ENCODE results near the gene NFKBIE.

The NFKBIE gene

GRCh38 chr6:44227148-44227793 lies 38.1 kb downstream of the NFKBIE start:
- no peak for DNase-seq (ENCODE audit: low read depth in 2 of 2)

- no peak for DNase-seq (ENCODE audit: low read depth in 2 of 2)
Measured at GRCh38 chr6:44226368-44227147, 38.8 kb downstream of the NFKBIE start.

- DNase-seq (ENCODE audit: low read depth in 2 of 2), result no peak
Measured at GRCh38 chr6:44225579-44226325, 39.6 kb downstream of the NFKBIE start.

GRCh38 chr6:44224965-44225305 lies 40.4 kb downstream of the NFKBIE start:
- no peak for DNase-seq (ENCODE audit: low read depth in 2 of 2)

- DNase-seq (ENCODE audit: low read depth in 2 of 2), result no peak
Measured at GRCh38 chr6:44224029-44224964, 41.1 kb downstream of the NFKBIE start.

GRCh38 chr6:44223319-44224028 lies 41.9 kb downstream of the NFKBIE start, which contains the start of gene SLC29A1:
Gene SLC29A1 (plus strand): TSS chr6:44223595. CDS start chr6:44227314, 3,719 bp downstream.
- peak; percentile 69 to 80 for DNase-seq (ENCODE audit: low read depth in 2 of 2)

GRCh38 chr6:44222486-44223318 lies 42.6 kb downstream of the NFKBIE start:
- no peak for DNase-seq (ENCODE audit: low read depth in 2 of 2)

GRCh38 chr6:44221961-44222335 lies 43.4 kb downstream of the NFKBIE start:
- no peak for DNase-seq (ENCODE audit: low read depth in 2 of 2)

- DNase-seq (ENCODE audit: low read depth in 2 of 2), result peak; percentile 38 to 50
Measured at GRCh38 chr6:44221291-44221960, 43.9 kb downstream of the NFKBIE start.

- no peak for DNase-seq (ENCODE audit: low read depth in 2 of 2)
Measured at GRCh38 chr6:44220913-44221290, 44.4 kb downstream of the NFKBIE start.

- DNase-seq (ENCODE audit: low read depth in 2 of 2), result no peak
Measured at GRCh38 chr6:44219815-44220784, 45.3 kb downstream of the NFKBIE start.

GRCh38 chr6:44219053-44219814 lies 46.1 kb downstream of the NFKBIE start:
- DNase-seq (ENCODE audit: low read depth in 2 of 2), result no peak

GRCh38 chr6:44217332-44218143 lies 47.8 kb downstream of the NFKBIE start:
- no peak for DNase-seq (ENCODE audit: low read depth in 2 of 2)

GRCh38 chr6:44216677-44217331 lies 48.5 kb downstream of the NFKBIE start, which contains the start of gene MYMX:
Gene MYMX (plus strand): TSS chr6:44216926. CDS start chr6:44217472, 546 bp downstream.
- no peak for DNase-seq (ENCODE audit: low read depth in 2 of 2)

GRCh38 chr6:44214307-44214706 lies 51.0 kb downstream of the NFKBIE start:
- DNase-seq (ENCODE audit: low read depth in 2 of 2), result no peak

- DNase-seq (ENCODE audit: low read depth in 2 of 2), result no peak
Measured at GRCh38 chr6:44211284-44211683, 54.1 kb downstream of the NFKBIE start.
